ENCODE measurements around the gene OCLN. TPM values are rescaled to one million over a fixed set of nuclear protein-coding genes. Genes with fewer than 3 reads are reported as not detected.
"Not testable (repeated sequence)": the region's sequence is repeated elsewhere in the genome, so short reads cannot be mapped to it uniquely, and the experiment has no call there.

The OCLN gene
- total RNA-seq, 1 experiment from 2014 or later = 56.7 TPM

GRCh38 chr5:69468631-69469030 lies 24.0 kb upstream of the OCLN start:
- Histone ChIP-seq H3K9me2 (ENCODE audit: insufficient read depth) (no peaks in the 10 kb centered on the region), H3K9me3 (ENCODE audit: control insufficient read depth in 1 of 2, insufficient read depth in 1 of 2, low read depth in 1 of 2, low read length in 2 of 2) (no peaks in the 10 kb centered on the region), H2AFZ (ENCODE audit: low read depth, low read length, poor library complexity, severe bottlenecking) (no peak overlapping the region), H4K20me1 (ENCODE audit: insufficient read depth) (no peaks in the 10 kb centered on the region), H3K27ac (ENCODE audit: low read depth, low read length) (no peak overlapping the region), H3K79me2 (ENCODE audit: insufficient read depth, low read length) (no peaks in the 10 kb centered on the region), H3K9ac (ENCODE audit: low read length) (no peak overlapping the region), H3K4me3 (replicated peaks in 1 of 2; ENCODE audit: low read depth in 1 of 2, low read length in 2 of 2) (no peak overlapping the region), H3K36me3 (ENCODE audit: control insufficient read depth in 1 of 2, insufficient read depth in 2 of 2, low read length in 2 of 2) (no peaks in the 10 kb centered on the region), H3K4me2 (ENCODE audit: low read length) (no peak overlapping the region), H3K4me1 (ENCODE audit: control insufficient read depth in 1 of 2, insufficient read depth in 2 of 2, low read length in 2 of 2) (no peaks in the 10 kb centered on the region), H3K27me3 (ENCODE audit: insufficient read depth, low read length) (no peaks in the 10 kb centered on the region)
- POLR2A ChIA-PET = no interaction called here
- intact Hi-C loops (cut with micrococcal nuclease) = no loop called here
- BruUV-seq (replicated peaks) = no TSS peak
- CTCF ChIA-PET = no interaction called here
- RAD21 ChIA-PET (ENCODE audit: low non-redundant PET in 1 of 2, low total read pairs in 2 of 2, uncharacterized antibody in 2 of 2, unreplicated experiment in 2 of 2) = no interaction called here
- TF ChIP-seq SRF (IDR thresholded peaks at IDR 0.05; ENCODE audit: low read depth) (no peak), ZFX (IDR thresholded peaks at IDR 0.05) (no peak), POLR2A (IDR thresholded peaks at IDR 0.05; ENCODE audit: borderline replicate concordance, extremely low read depth, insufficient read depth, insufficient read length) (no peak), EZH2 (IDR thresholded peaks at IDR 0.05) (no peak), MAX (IDR thresholded peaks at IDR 0.05) (no peak), POLR2AphosphoS5 (IDR thresholded peaks at IDR 0.05; ENCODE audit: low read depth, low read length) (no peak), SIN3A (IDR thresholded peaks at IDR 0.05; ENCODE audit: low read depth) (no peak), EZH2phosphoT487 (IDR thresholded peaks at IDR 0.05; ENCODE audit: borderline replicate concordance) (no peak)
- no peak for DNase-seq (ENCODE audit: low read depth, low spot score)
- ATAC-seq = no peak

GRCh38 chr5:69471516-69471915 lies 21.1 kb upstream of the OCLN start:
- H3K27ac ChIP-seq (ENCODE audit: low read depth, low read length); DNase-seq (ENCODE audit: low read depth, low spot score); H4K20me1 ChIP-seq (ENCODE audit: insufficient read depth); RAD21 ChIA-PET (ENCODE audit: low non-redundant PET in 1 of 2, low total read pairs in 2 of 2, uncharacterized antibody in 2 of 2, unreplicated experiment in 2 of 2); BruUV-seq (replicated peaks); H3K4me3 ChIP-seq (replicated peaks in 1 of 2; ENCODE audit: low read depth in 1 of 2, low read length in 2 of 2); H3K79me2 ChIP-seq (ENCODE audit: insufficient read depth, low read length); CTCF ChIA-PET; H3K27me3 ChIP-seq (ENCODE audit: insufficient read depth, low read length); H3K9me3 ChIP-seq (ENCODE audit: control insufficient read depth in 1 of 2, insufficient read depth in 1 of 2, low read depth in 1 of 2, low read length in 2 of 2); ATAC-seq; intact Hi-C loops (cut with micrococcal nuclease); H2AFZ ChIP-seq (ENCODE audit: low read depth, low read length, poor library complexity, severe bottlenecking); H3K9ac ChIP-seq (ENCODE audit: low read length); H3K4me1 ChIP-seq (ENCODE audit: control insufficient read depth in 1 of 2, insufficient read depth in 2 of 2, low read length in 2 of 2); H3K36me3 ChIP-seq (ENCODE audit: control insufficient read depth in 1 of 2, insufficient read depth in 2 of 2, low read length in 2 of 2); POLR2A ChIA-PET; H3K4me2 ChIP-seq (ENCODE audit: low read length); H3K9me2 ChIP-seq (ENCODE audit: insufficient read depth): not testable (repeated sequence)

- intact Hi-C loops (cut with micrococcal nuclease); ATAC-seq; H3K27me3 ChIP-seq (ENCODE audit: insufficient read depth, low read length); H3K4me2 ChIP-seq (ENCODE audit: low read length); RAD21 ChIA-PET (ENCODE audit: low non-redundant PET in 1 of 2, low total read pairs in 2 of 2, uncharacterized antibody in 2 of 2, unreplicated experiment in 2 of 2); H3K27ac ChIP-seq (ENCODE audit: low read depth, low read length); H3K36me3 ChIP-seq (ENCODE audit: control insufficient read depth in 1 of 2, insufficient read depth in 2 of 2, low read length in 2 of 2); H3K9me2 ChIP-seq (ENCODE audit: insufficient read depth); H3K79me2 ChIP-seq (ENCODE audit: insufficient read depth, low read length); H3K9ac ChIP-seq (ENCODE audit: low read length); DNase-seq (ENCODE audit: low read depth, low spot score); CTCF ChIA-PET; H3K9me3 ChIP-seq (ENCODE audit: control insufficient read depth in 1 of 2, insufficient read depth in 1 of 2, low read depth in 1 of 2, low read length in 2 of 2); POLR2A ChIA-PET; H3K4me1 ChIP-seq (ENCODE audit: control insufficient read depth in 1 of 2, insufficient read depth in 2 of 2, low read length in 2 of 2); H3K4me3 ChIP-seq (replicated peaks in 1 of 2; ENCODE audit: low read depth in 1 of 2, low read length in 2 of 2); H4K20me1 ChIP-seq (ENCODE audit: insufficient read depth); BruUV-seq (replicated peaks); H2AFZ ChIP-seq (ENCODE audit: low read depth, low read length, poor library complexity, severe bottlenecking): not testable (repeated sequence)
Observed at GRCh38 chr5:69472535-69473143, 20.0 kb upstream of the OCLN start.
